ENCODE data around the gene INSIG1.

DNA sequence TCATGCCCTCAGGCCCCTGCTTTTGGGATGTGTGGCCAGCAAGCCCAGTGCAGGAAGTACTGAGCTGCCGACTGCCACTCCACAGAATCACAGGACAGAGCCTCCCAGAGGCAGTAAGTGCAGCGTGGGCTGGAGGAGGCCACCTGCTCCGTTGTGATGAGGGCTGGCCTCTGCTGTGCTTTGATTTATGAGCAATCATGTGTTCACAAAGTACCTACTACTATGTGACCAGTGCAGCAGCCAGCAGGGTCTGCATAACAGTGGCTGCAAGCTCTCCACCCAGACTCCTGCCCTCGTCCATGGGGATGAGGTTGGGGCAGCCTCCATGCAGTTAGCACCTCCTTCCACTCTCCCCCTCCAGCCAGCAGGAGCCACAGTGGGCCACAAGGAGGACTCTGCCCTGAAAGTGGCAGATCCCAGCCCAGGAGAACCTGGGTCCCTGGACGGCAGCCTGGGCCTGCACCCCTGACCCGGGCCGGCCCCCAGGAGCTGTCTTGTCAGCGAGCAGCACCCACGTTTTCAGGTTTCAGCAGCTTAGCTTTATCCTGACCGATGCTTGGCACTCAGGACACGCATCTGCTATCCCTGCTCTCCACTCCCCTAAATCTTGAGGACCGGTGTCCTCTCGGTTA lies 37.7 kb upstream of the INSIG1 start:
- TF ChIP-seq, protein P1, sequence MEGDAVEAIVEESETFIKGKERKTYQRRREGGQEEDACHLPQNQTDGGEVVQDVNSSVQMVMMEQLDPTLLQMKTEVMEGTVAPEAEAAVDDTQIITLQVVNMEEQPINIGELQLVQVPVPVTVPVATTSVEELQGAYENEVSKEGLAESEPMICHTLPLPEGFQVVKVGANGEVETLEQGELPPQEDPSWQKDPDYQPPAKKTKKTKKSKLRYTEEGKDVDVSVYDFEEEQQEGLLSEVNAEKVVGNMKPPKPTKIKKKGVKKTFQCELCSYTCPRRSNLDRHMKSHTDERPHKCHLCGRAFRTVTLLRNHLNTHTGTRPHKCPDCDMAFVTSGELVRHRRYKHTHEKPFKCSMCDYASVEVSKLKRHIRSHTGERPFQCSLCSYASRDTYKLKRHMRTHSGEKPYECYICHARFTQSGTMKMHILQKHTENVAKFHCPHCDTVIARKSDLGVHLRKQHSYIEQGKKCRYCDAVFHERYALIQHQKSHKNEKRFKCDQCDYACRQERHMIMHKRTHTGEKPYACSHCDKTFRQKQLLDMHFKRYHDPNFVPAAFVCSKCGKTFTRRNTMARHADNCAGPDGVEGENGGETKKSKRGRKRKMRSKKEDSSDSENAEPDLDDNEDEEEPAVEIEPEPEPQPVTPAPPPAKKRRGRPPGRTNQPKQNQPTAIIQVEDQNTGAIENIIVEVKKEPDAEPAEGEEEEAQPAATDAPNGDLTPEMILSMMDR (IDR thresholded peaks at IDR 0.05), result no peak
- no peak for TF ChIP-seq POLR2A (IDR thresholded peaks at IDR 0.05)
